ENCODE data around the gene DDX49.

DNA sequence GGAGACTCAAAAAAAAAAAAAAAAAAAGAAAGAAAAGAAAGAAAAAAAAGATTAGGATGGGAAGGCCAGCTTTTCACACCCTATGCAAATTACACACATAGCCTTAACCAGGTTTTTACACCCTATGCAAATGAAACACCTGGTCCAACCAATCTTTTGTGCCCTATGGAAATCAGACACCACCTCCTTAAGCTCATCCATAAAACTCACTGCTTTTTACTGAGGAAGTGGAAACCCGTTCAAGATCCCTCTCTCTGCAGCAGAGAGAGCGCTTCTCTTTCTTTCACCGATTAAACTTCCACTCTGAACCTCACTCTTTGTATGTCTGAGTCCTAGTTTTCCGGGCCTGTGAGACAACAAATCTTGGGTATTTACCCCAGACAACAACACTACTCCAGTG, 46.8 kb downstream of the DDX49 start:
- TF ChIP-seq, protein P1, sequence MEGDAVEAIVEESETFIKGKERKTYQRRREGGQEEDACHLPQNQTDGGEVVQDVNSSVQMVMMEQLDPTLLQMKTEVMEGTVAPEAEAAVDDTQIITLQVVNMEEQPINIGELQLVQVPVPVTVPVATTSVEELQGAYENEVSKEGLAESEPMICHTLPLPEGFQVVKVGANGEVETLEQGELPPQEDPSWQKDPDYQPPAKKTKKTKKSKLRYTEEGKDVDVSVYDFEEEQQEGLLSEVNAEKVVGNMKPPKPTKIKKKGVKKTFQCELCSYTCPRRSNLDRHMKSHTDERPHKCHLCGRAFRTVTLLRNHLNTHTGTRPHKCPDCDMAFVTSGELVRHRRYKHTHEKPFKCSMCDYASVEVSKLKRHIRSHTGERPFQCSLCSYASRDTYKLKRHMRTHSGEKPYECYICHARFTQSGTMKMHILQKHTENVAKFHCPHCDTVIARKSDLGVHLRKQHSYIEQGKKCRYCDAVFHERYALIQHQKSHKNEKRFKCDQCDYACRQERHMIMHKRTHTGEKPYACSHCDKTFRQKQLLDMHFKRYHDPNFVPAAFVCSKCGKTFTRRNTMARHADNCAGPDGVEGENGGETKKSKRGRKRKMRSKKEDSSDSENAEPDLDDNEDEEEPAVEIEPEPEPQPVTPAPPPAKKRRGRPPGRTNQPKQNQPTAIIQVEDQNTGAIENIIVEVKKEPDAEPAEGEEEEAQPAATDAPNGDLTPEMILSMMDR (IDR thresholded peaks at IDR 0.05), result no peak
- TF ChIP-seq, protein P2, sequence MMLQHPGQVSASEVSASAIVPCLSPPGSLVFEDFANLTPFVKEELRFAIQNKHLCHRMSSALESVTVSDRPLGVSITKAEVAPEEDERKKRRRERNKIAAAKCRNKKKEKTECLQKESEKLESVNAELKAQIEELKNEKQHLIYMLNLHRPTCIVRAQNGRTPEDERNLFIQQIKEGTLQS (CRISPR knock-in tag; conservative IDR thresholded peaks at IDR 0.05), result no peak
- TF ChIP-seq ETV6 (CRISPR knock-in tag; IDR thresholded peaks at IDR 0.05) (no peak), ESRRA (CRISPR knock-in tag; IDR thresholded peaks at IDR 0.05; ENCODE audit: borderline replicate concordance) (no peak), FOXJ3 (CRISPR knock-in tag; IDR thresholded peaks at IDR 0.05; ENCODE audit: borderline replicate concordance) (no peak), IRF2 (CRISPR knock-in tag; IDR thresholded peaks at IDR 0.05; ENCODE audit: borderline replicate concordance, low read depth) (no peak), PRRX2 (CRISPR knock-in tag; IDR thresholded peaks at IDR 0.05) (no peak), NFYB (CRISPR knock-in tag; conservative IDR thresholded peaks at IDR 0.05; ENCODE audit: low read depth) (no peak), TP53 (CRISPR knock-in tag; IDR thresholded peaks at IDR 0.05) (no peak)
- TF ChIP-seq, protein P3, sequence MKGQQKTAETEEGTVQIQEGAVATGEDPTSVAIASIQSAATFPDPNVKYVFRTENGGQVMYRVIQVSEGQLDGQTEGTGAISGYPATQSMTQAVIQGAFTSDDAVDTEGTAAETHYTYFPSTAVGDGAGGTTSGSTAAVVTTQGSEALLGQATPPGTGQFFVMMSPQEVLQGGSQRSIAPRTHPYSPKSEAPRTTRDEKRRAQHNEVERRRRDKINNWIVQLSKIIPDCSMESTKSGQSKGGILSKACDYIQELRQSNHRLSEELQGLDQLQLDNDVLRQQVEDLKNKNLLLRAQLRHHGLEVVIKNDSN (CRISPR knock-in tag; IDR thresholded peaks at IDR 0.05), result no peak
- TF ChIP-seq, protein P4, sequence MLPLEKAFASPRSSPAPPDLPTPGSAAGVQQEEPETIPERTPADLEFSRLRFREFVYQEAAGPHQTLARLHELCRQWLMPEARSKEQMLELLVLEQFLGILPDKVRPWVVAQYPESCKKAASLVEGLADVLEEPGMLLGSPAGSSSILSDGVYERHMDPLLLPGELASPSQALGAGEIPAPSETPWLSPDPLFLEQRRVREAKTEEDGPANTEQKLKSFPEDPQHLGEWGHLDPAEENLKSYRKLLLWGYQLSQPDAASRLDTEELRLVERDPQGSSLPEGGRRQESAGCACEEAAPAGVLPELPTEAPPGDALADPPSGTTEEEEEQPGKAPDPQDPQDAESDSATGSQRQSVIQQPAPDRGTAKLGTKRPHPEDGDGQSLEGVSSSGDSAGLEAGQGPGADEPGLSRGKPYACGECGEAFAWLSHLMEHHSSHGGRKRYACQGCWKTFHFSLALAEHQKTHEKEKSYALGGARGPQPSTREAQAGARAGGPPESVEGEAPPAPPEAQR (CRISPR knock-in tag; IDR thresholded peaks at IDR 0.05), result no peak
- TF ChIP-seq, protein P5, sequence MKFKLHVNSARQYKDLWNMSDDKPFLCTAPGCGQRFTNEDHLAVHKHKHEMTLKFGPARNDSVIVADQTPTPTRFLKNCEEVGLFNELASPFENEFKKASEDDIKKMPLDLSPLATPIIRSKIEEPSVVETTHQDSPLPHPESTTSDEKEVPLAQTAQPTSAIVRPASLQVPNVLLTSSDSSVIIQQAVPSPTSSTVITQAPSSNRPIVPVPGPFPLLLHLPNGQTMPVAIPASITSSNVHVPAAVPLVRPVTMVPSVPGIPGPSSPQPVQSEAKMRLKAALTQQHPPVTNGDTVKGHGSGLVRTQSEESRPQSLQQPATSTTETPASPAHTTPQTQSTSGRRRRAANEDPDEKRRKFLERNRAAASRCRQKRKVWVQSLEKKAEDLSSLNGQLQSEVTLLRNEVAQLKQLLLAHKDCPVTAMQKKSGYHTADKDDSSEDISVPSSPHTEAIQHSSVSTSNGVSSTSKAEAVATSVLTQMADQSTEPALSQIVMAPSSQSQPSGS (CRISPR knock-in tag; IDR thresholded peaks at IDR 0.05; ENCODE audit: borderline replicate concordance, low read depth), result no peak
- TF ChIP-seq, protein P6, sequence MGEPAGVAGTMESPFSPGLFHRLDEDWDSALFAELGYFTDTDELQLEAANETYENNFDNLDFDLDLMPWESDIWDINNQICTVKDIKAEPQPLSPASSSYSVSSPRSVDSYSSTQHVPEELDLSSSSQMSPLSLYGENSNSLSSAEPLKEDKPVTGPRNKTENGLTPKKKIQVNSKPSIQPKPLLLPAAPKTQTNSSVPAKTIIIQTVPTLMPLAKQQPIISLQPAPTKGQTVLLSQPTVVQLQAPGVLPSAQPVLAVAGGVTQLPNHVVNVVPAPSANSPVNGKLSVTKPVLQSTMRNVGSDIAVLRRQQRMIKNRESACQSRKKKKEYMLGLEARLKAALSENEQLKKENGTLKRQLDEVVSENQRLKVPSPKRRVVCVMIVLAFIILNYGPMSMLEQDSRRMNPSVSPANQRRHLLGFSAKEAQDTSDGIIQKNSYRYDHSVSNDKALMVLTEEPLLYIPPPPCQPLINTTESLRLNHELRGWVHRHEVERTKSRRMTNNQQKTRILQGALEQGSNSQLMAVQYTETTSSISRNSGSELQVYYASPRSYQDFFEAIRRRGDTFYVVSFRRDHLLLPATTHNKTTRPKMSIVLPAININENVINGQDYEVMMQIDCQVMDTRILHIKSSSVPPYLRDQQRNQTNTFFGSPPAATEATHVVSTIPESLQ (CRISPR knock-in tag; IDR thresholded peaks at IDR 0.05), result no peak

Data from WTC11 (cell line).